ENCODE data around the gene NPAT. TPM values are rescaled to one million over a fixed set of nuclear protein-coding genes. Genes with fewer than 3 reads are reported as not detected.

The NPAT gene
- total and polyA plus RNA-seq, 10 of the 15 experiments (the other 5 are each of a cell fraction or from before 2014, with no cell fraction given) = 7.5 to 32.8 (median 20.1) TPM

GRCh38 chr11:108216988-108217387 lies 5.5 kb downstream of the NPAT start:
- RAD21 ChIA-PET (ENCODE audit: unreplicated experiment) = no interaction called here
- BruUV-seq (replicated peaks) = no TSS peak
- peaks cover 0 to 18% of the 10 kb centered on the region in 2 experiments for H3K36me3 ChIP-seq (ENCODE audit: control insufficient read depth in 2 of 2, insufficient read depth in 2 of 2, low read length in 1 of 2)
- no peak overlapping the region for H3K9ac ChIP-seq (ENCODE audit: control insufficient read depth, insufficient read depth, low read length)
- H3K27me3 ChIP-seq (replicated peaks in 1 of 2; ENCODE audit: control insufficient read depth in 2 of 2, insufficient read depth in 2 of 2, low read length in 1 of 2) = no peaks in the 10 kb centered on the region
- peaks cover 77% of the 10 kb centered on the region for H3K79me2 ChIP-seq (ENCODE audit: control insufficient read depth, insufficient read depth, low read length)
- peaks cover 2% of the 10 kb centered on the region; the same call in 2 of the 3 replicates for H3K9me3 ChIP-seq (replicated peaks; ENCODE audit: control insufficient read depth, insufficient read depth, low read length)
- ATAC-seq (peak; percentile 30), DNase-seq (ENCODE audit: low read depth, low spot score) (no peak), FAIRE-seq (no peak)
- 0 out of 2 replicates have a peak overlapping the region, but pooled peaks have one; percentile 28 for H3K4me2 ChIP-seq (ENCODE audit: control insufficient read depth, insufficient read depth)
- intact Hi-C loops (cut with micrococcal nuclease; ENCODE audit: unreplicated experiment) (no loop called here), in situ Hi-C loops (cut with MboI) (no loop called here)
- H3K4me1 ChIP-seq (ENCODE audit: control insufficient read depth, insufficient read depth, low read length) = peaks cover 11% of the 10 kb centered on the region
- no peak overlapping the region for H2AFZ ChIP-seq (ENCODE audit: control insufficient read depth, low read depth, low read length)
- no peaks in the 10 kb centered on the region for H4K20me1 ChIP-seq (ENCODE audit: control insufficient read depth, insufficient read depth)
- TF ChIP-seq POLR2AphosphoS5 (IDR thresholded peaks at IDR 0.05; ENCODE audit: low read length) (0 out of 2 replicates have a peak, but pooled peaks have one; percentile 34), BACH1 (IDR thresholded peaks at IDR 0.05; ENCODE audit: borderline replicate concordance) (no peak), EGR1 (IDR thresholded peaks at IDR 0.05; ENCODE audit: borderline replicate concordance in 1 of 2, low read depth in 2 of 2, low read length in 2 of 2) (peak in 1 of 2 experiments; percentile 30; a peak in 1 of 3 replicates)
- H3K4me3 ChIP-seq = 0 out of 2 replicates have a peak overlapping the region, but pooled peaks have one; percentile 9
- no peak overlapping the region for H3K27ac ChIP-seq (ENCODE audit: control insufficient read depth, insufficient read depth)
- SMC1A ChIA-PET (ENCODE audit: uncharacterized antibody, unreplicated experiment) = interaction anchor here (0.5 to 4.1 kb wide), 4 partner anchors 14 to 415 kb away, joined by 3 to 21 read pairs (median 3); no protein-coding TSS in a partner anchor
- CTCF ChIA-PET = interaction anchor here (0.7 kb wide), 1 partner anchor 24 kb away, joined by 3 read pairs; no protein-coding TSS in a partner anchor
- POLR2A ChIA-PET = interaction anchor here (0.5 kb wide), 1 partner anchor 249 kb away, joined by 3 read pairs; no protein-coding TSS in a partner anchor
- WGBS (ENCODE audit: insufficient coverage, insufficient replicate concordance, low lambda C conversion rate, missing lambda C conversion rate) = 47% methylated on average over 4 of the region's 4 CpGs

DNA sequence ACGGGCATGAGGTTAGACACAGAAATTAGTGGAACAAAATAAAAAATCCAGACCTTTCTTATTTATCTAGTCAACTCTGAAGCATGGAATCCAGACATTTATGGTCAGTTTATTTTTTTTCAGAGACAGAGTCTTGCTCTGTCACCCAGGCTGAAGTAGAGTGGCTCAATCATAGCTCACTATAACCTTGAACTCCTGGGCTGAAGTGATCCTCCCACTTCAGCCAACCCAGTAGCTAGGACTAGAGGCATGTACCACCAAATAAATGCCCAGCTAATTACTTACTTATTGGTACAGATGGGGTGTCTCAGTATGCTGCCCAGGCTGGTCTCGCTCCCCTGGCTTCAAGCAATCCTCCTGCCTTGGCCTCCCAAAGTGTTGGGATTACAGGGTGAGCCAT lies 8.7 kb downstream of the NPAT start:
- peaks cover 60% of the 10 kb centered on the region for H3K79me2 ChIP-seq (ENCODE audit: control insufficient read depth, insufficient read depth, low read length)
- FAIRE-seq = no peak
- RAD21 ChIA-PET (ENCODE audit: unreplicated experiment) = interaction anchor here (1.6 kb wide), 2 partner anchors 8 to 15 kb away, joined by 3 to 4 read pairs; partner anchors contain the start of gene NPAT
- no peak overlapping the region for H3K4me2 ChIP-seq (ENCODE audit: control insufficient read depth, insufficient read depth)
- H3K27ac ChIP-seq (ENCODE audit: control insufficient read depth, insufficient read depth) = no peak overlapping the region
- CTCF ChIA-PET = interaction anchor here (0.9 to 1.0 kb wide), 4 partner anchors 8 to 39 kb away, joined by 3 to 6 read pairs (median 3); no protein-coding TSS in a partner anchor
- H3K27me3 ChIP-seq (replicated peaks in 1 of 2; ENCODE audit: control insufficient read depth in 2 of 2, insufficient read depth in 2 of 2, low read length in 1 of 2) = no peaks in the 10 kb centered on the region
- H3K36me3 ChIP-seq (ENCODE audit: control insufficient read depth in 2 of 2, insufficient read depth in 2 of 2, low read length in 1 of 2) = peaks cover 4 to 27% of the 10 kb centered on the region in 2 experiments
- peaks cover 8% of the 10 kb centered on the region; the same call in 2 of the 3 replicates for H3K9me3 ChIP-seq (replicated peaks; ENCODE audit: control insufficient read depth, insufficient read depth, low read length)
- H4K20me1 ChIP-seq (ENCODE audit: control insufficient read depth, insufficient read depth) = no peaks in the 10 kb centered on the region
- ATAC-seq = peak; percentile 28
- in situ Hi-C loops (cut with MboI) (no loop called here), intact Hi-C loops (cut with micrococcal nuclease; ENCODE audit: unreplicated experiment) (no loop called here)
- no peak for DNase-seq (ENCODE audit: low read depth, low spot score)
- no peak overlapping the region for H2AFZ ChIP-seq (ENCODE audit: control insufficient read depth, low read depth, low read length)
- H3K4me3 ChIP-seq = no peak overlapping the region
- SMC1A ChIA-PET (ENCODE audit: uncharacterized antibody, unreplicated experiment) = interaction anchor here (1.1 to 4.1 kb wide), 4 partner anchors 11 to 109 kb away, joined by 3 to 21 read pairs (median 4); no protein-coding TSS in a partner anchor
- no TSS peak for BruUV-seq (replicated peaks)
- 74% methylated on average over 2 of the region's 2 CpGs for WGBS (ENCODE audit: insufficient coverage, insufficient replicate concordance, low lambda C conversion rate, missing lambda C conversion rate)
- H3K4me1 ChIP-seq (ENCODE audit: control insufficient read depth, insufficient read depth, low read length) = peaks cover 2% of the 10 kb centered on the region; the same call in 1 of the 2 replicates
- POLR2A ChIA-PET = interaction anchor here (0.6 to 1.3 kb wide), 2 partner anchors 12 to 260 kb away, joined by 3 to 5 read pairs; no protein-coding TSS in a partner anchor
- no peak overlapping the region for H3K9ac ChIP-seq (ENCODE audit: control insufficient read depth, insufficient read depth, low read length)
- TF ChIP-seq, protein P1, sequence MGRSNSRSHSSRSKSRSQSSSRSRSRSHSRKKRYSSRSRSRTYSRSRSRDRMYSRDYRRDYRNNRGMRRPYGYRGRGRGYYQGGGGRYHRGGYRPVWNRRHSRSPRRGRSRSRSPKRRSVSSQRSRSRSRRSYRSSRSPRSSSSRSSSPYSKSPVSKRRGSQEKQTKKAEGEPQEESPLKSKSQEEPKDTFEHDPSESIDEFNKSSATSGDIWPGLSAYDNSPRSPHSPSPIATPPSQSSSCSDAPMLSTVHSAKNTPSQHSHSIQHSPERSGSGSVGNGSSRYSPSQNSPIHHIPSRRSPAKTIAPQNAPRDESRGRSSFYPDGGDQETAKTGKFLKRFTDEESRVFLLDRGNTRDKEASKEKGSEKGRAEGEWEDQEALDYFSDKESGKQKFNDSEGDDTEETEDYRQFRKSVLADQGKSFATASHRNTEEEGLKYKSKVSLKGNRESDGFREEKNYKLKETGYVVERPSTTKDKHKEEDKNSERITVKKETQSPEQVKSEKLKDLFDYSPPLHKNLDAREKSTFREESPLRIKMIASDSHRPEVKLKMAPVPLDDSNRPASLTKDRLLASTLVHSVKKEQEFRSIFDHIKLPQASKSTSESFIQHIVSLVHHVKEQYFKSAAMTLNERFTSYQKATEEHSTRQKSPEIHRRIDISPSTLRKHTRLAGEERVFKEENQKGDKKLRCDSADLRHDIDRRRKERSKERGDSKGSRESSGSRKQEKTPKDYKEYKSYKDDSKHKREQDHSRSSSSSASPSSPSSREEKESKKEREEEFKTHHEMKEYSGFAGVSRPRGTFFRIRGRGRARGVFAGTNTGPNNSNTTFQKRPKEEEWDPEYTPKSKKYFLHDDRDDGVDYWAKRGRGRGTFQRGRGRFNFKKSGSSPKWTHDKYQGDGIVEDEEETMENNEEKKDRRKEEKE (IDR thresholded peaks at IDR 0.05) = no peak
- TF ChIP-seq, protein P2, sequence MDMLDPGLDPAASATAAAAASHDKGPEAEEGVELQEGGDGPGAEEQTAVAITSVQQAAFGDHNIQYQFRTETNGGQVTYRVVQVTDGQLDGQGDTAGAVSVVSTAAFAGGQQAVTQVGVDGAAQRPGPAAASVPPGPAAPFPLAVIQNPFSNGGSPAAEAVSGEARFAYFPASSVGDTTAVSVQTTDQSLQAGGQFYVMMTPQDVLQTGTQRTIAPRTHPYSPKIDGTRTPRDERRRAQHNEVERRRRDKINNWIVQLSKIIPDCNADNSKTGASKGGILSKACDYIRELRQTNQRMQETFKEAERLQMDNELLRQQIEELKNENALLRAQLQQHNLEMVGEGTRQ (IDR thresholded peaks at IDR 0.05; ENCODE audit: borderline replicate concordance, low read depth, low read length) = no peak
- TF ChIP-seq IKZF1 (conservative IDR thresholded peaks at IDR 0.05) (no peak), POLR2A (IDR thresholded peaks at IDR 0.05; ENCODE audit: low read depth, low read length) (no peak), HDAC2 (IDR thresholded peaks at IDR 0.05) (no peak), DPF2 (IDR thresholded peaks at IDR 0.05) (no peak), SPI1 (IDR thresholded peaks at IDR 0.05; ENCODE audit: borderline replicate concordance, insufficient read depth, low read depth, low read length) (no peak), SREBF2 (IDR thresholded peaks at IDR 0.05; ENCODE audit: low read length) (no peak)
- TF ChIP-seq, protein P3, sequence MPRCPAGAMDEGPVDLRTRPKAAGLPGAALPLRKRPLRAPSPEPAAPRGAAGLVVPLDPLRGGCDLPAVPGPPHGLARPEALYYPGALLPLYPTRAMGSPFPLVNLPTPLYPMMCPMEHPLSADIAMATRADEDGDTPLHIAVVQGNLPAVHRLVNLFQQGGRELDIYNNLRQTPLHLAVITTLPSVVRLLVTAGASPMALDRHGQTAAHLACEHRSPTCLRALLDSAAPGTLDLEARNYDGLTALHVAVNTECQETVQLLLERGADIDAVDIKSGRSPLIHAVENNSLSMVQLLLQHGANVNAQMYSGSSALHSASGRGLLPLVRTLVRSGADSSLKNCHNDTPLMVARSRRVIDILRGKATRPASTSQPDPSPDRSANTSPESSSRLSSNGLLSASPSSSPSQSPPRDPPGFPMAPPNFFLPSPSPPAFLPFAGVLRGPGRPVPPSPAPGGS (IDR thresholded peaks at IDR 0.05; ENCODE audit: borderline replicate concordance, insufficient read depth, low read depth, low read length, poor library complexity, severe bottlenecking) = no peak
